SK-N-SH (cell line): ENCODE measurements around the gene CRYBA2. TPM values are rescaled to one million over a fixed set of nuclear protein-coding genes. Genes with fewer than 3 reads are reported as not detected.

Experiments used
- CTCF ChIA-PET: fragments of 300-600, 350-600 bp; formaldehyde crosslinking; extraction: SDS; loops from one replicate; lab custom pipeline; 2021; lab: Yijun Ruan, JAX
- POLR2A ChIA-PET: fragments of 350-600 bp; sonication (Branson Sonifier 250); formaldehyde crosslinking; extraction: SDS; loops from one replicate; lab custom pipeline; 2020; ENCODE audit warnings: antibody characterized with exemption, inconsistent platforms; lab: Yijun Ruan, JAX
- DNase-seq: peaks from one replicate; pipeline ENCODE4 v3.0.0; 2012
- H2AFZ ChIP-seq: fragments of 200-600 bp; sonication (generic); 2 replicates; pipeline ENCODE4 v1.8.1; 2016; ENCODE audit warnings: antibody characterized with exemption, mild to moderate bottlenecking, low read depth
- H3F3A ChIP-seq: fragments of 200-600 bp; sonication (generic); replicated peaks from 2 replicates; pipeline ENCODE3; 2016; ENCODE audit warnings: antibody characterized with exemption, mild to moderate bottlenecking; ENCODE audit not compliant: insufficient read depth
- H3K27ac ChIP-seq, 2 experiments: fragments of 200-500 bp in 1 of 2; fragments of 200-600 bp in 1 of 2; sonication (Bioruptor generic) in 1 of 2; sonication (generic), shearing (Covaris generic) in 1 of 2; 2 replicates each; pipeline versions ENCODE4 v1.5.1 to v1.6.1; 2014 to 2016; ENCODE audit warnings: low read depth in 2 of 2, inconsistent platforms in 1 of 2, low read length in 1 of 2, mild to moderate bottlenecking in 1 of 2, mixed read lengths in 1 of 2
- H3K27me3 ChIP-seq: fragments of 200-600 bp; sonication (generic), shearing (Covaris generic); 2 replicates; pipeline ENCODE4 v1.6.1; 2016; ENCODE audit warnings: mixed run types; ENCODE audit not compliant: insufficient read depth
- H3K36me3 ChIP-seq, 2 experiments: fragments of 200-500 bp in 1 of 2; fragments of 200-600 bp in 1 of 2; sonication (Bioruptor generic) in 1 of 2; sonication (generic) in 1 of 2; replicated peaks in 1 of 2; 2 replicates each; pipeline versions ENCODE3 to v1.5.1; 2014 to 2016; ENCODE audit warnings: low read length in 1 of 2, mild to moderate bottlenecking in 1 of 2; ENCODE audit not compliant: insufficient read depth in 2 of 2, control insufficient read depth in 1 of 2
- H3K4me1 ChIP-seq, 2 experiments: fragments of 200-500 bp in 1 of 2; fragments of 200-600 bp in 1 of 2; sonication (Bioruptor generic) in 1 of 2; sonication (generic), shearing (Covaris generic) in 1 of 2; 2 replicates each; pipeline versions ENCODE4 v1.5.1 to v1.6.1; 2014 to 2016; ENCODE audit warnings: low read depth in 1 of 2, low read length in 1 of 2, mixed run types in 1 of 2; ENCODE audit not compliant: insufficient read depth in 2 of 2, control insufficient read depth in 1 of 2
- H3K4me2 ChIP-seq: fragments of 200-600 bp; sonication (generic), shearing (Covaris generic); 2 replicates; pipeline ENCODE4 v1.6.1; 2017; ENCODE audit warnings: mixed run types
- H3K4me3 ChIP-seq, 2 experiments: fragments of 200-500 bp in 1 of 2; fragments of 200-600 bp in 1 of 2; sonication (Bioruptor generic) in 1 of 2; sonication (generic), shearing (Covaris generic) in 1 of 2; 2 replicates each; pipeline versions ENCODE4 v1.5.1 to v1.8.1; 2014 to 2016; ENCODE audit warnings: low read depth in 2 of 2, inconsistent platforms in 1 of 2, low read length in 1 of 2, mild to moderate bottlenecking in 1 of 2, mixed read lengths in 1 of 2, moderate library complexity in 1 of 2
- H3K79me2 ChIP-seq: fragments of 200-600 bp; sonication (generic); 2 replicates; pipeline ENCODE4 v1.8.1; 2017; ENCODE audit warnings: mild to moderate bottlenecking; ENCODE audit not compliant: insufficient read depth
- H3K9ac ChIP-seq: fragments of 200-600 bp; sonication (generic); 2 replicates; pipeline ENCODE4 v1.6.1; 2017; ENCODE audit warnings: mixed run types
- H3K9me2 ChIP-seq: fragments of 200-600 bp; sonication (generic); 2 replicates; pipeline ENCODE4 v1.6.1; 2017; ENCODE audit warnings: mixed run types
- H3K9me3 ChIP-seq: fragments of 200-600 bp; sonication (generic); 2 replicates; pipeline ENCODE4 v1.6.1; 2017; ENCODE audit warnings: mixed run types, mild to moderate bottlenecking, moderate library complexity
- H4K20me1 ChIP-seq: fragments of 200-600 bp; sonication (generic); 2 replicates; pipeline ENCODE4 v1.6.1; 2017; ENCODE audit warnings: mild to moderate bottlenecking, mixed run types; ENCODE audit not compliant: insufficient read depth
- CHD2 ChIP-seq: fragments of 150-350 bp; IDR thresholded peaks from 2 replicates; pipeline ENCODE4 v1.6.1; 2018; ENCODE audit warnings: low read length; ENCODE audit not compliant: partially characterized antibody
- CTCF ChIP-seq: fragments of 200-600 bp; sonication (generic); IDR thresholded peaks from 2 replicates; pipeline ENCODE4 v1.6.1; 2017; ENCODE audit warnings: antibody characterized with exemption, mild to moderate bottlenecking, moderate library complexity
- FOXM1 ChIP-seq: IDR thresholded peaks from 2 replicates; pipeline ENCODE4 v1.4.0; 2012; ENCODE audit warnings: low read depth, mild to moderate bottlenecking
- GATA2 ChIP-seq: sonication (generic); formaldehyde crosslinking; IDR thresholded peaks from 2 replicates; pipeline ENCODE4 v1.5.0; 2020; ENCODE audit warnings: mild to moderate bottlenecking, missing genetic modification reagents
- IRF3 ChIP-seq: fragments of 150-350 bp; IDR thresholded peaks from 2 replicates; pipeline ENCODE4 v1.6.1; 2016; ENCODE audit warnings: mild to moderate bottlenecking, low read depth, low read length
- MAX ChIP-seq: IDR thresholded peaks from 2 replicates; pipeline ENCODE4 v1.4.0; 2012; ENCODE audit warnings: low read depth
- MXI1 ChIP-seq: IDR thresholded peaks from 2 replicates; pipeline ENCODE4 v1.6.1; 2012; ENCODE audit warnings: mild to moderate bottlenecking, low read depth, low read length, improper control_type of control experiment
- RAD21 ChIP-seq: IDR thresholded peaks from 2 replicates; pipeline ENCODE4 v1.6.1; 2012; ENCODE audit warnings: mild to moderate bottlenecking, low read length
- RCOR1 ChIP-seq: fragments of 150-350 bp; IDR thresholded peaks from 2 replicates; pipeline ENCODE4 v1.6.1; 2017; ENCODE audit warnings: antibody characterized with exemption, low read length
- RFX5 ChIP-seq: IDR thresholded peaks from 2 replicates; pipeline ENCODE4 v1.6.1; 2012; ENCODE audit warnings: mild to moderate bottlenecking, improper control_type of control experiment, low read length
- SMC3 ChIP-seq: IDR thresholded peaks from 2 replicates; pipeline ENCODE4 v1.6.1; 2012; ENCODE audit warnings: low read depth, low read length, improper control_type of control experiment
- TCF12 ChIP-seq: IDR thresholded peaks from 2 replicates; pipeline ENCODE4 v1.4.0; 2012
- WGBS: methylation state at CpG from one replicate; pipeline ENCODE4 v1.1.6; 2017; ENCODE audit warnings: low lambda C conversion rate; 5-methylcytosine and 5-hydroxymethylcytosine counted together
- polyA plus RNA-seq, 3 experiments: library from polyadenylated mRNA; depleted of rRNA; stranded (reverse); fragments of >200 nt; gene quantifications; 2 replicates each; pipeline ENCODE4 v1.2.3, GENCODE V29; 2012

Gene CRYBA2
- polyA plus RNA-seq, 1 of the 3 experiments (the other 2 are of a cell fraction) = not detected

GRCh38 chr2:219003267-219003634 lies 10.0 kb upstream of the CRYBA2 start:
- peaks cover 0 to 54% of the 10 kb centered on the region in 2 experiments; a peak in 2 of 4 replicates for H3K4me1 ChIP-seq
- TF ChIP-seq GATA2 (CRISPR knock-in tag) (no peak), CTCF (peak; percentile 57; the same call in 1 of the 2 replicates), MXI1 (peak; percentile 55; the same call in 1 of the 2 replicates), FOXM1 (no peak), RCOR1 (no peak), RFX5 (no peak)
- TF ChIP-seq, all 33 proteins: peak for 2

GRCh38 chr2:219002395-219003266 lies 9.4 kb upstream of the CRYBA2 start:
- CTCF ChIA-PET = interaction anchor here (0.6 to 12.8 kb wide), 60 partner anchors 9 to 506 kb away, joined by 3 to 258 read pairs (median 5); partner anchors contain the start of genes CFAP65, CRYBA2, FEV and WNT10A
- peak overlapping the region; percentile 37; the same call in 1 of the 2 replicates for H2AFZ ChIP-seq

More at GRCh38 chr2:219003267-219003634, 10.0 kb upstream of the CRYBA2 start:
- H3K27me3 ChIP-seq = peaks cover 18% of the 10 kb centered on the region; the same call in 1 of the 2 replicates
- WGBS = 16% methylated on average over 20 of the region's 20 CpGs
- H3K9me3 ChIP-seq = no peaks in the 10 kb centered on the region
- DNase-seq = peak; percentile 96
- H3K4me3 ChIP-seq = peak overlapping the region; percentile 51 to 54
- H3K9me2 ChIP-seq = no peaks in the 10 kb centered on the region
- H3K4me2 ChIP-seq = peak overlapping the region; percentile 56; the same call in 1 of the 2 replicates
- POLR2A ChIA-PET = interaction anchor here (0.8 to 2.4 kb wide), 6 partner anchors 10 to 172 kb away, joined by 3 to 9 read pairs (median 6); partner anchors contain the start of genes CRYBA2 and FEV
- H3F3A ChIP-seq = no peaks in the 10 kb centered on the region
- peak overlapping the region; percentile 37; the same call in 1 of the 2 replicates for H2AFZ ChIP-seq
- CTCF ChIA-PET = interaction anchor here (0.8 to 12.8 kb wide), 31 partner anchors 9 to 292 kb away, joined by 3 to 258 read pairs (median 11); partner anchors contain the start of genes CFAP65, CRYBA2 and FEV
- peak overlapping the region in 1 of 2 experiments; percentile 99; a peak in 2 of 4 replicates for H3K27ac ChIP-seq
- H3K9ac ChIP-seq = no peak overlapping the region
- H3K79me2 ChIP-seq = no peaks in the 10 kb centered on the region
- no peaks in the 10 kb centered on the region for H4K20me1 ChIP-seq
- H3K36me3 ChIP-seq = no peaks in the 10 kb centered on the region

More at GRCh38 chr2:219002395-219003266, 9.4 kb upstream of the CRYBA2 start:
- H3K9me3 ChIP-seq = no peaks in the 10 kb centered on the region
- H3K4me2 ChIP-seq = peak overlapping the region; percentile 56; the same call in 1 of the 2 replicates
- no peaks in the 10 kb centered on the region for H3K9me2 ChIP-seq
- POLR2A ChIA-PET = interaction anchor here (0.8 to 2.4 kb wide), 9 partner anchors 10 to 173 kb away, joined by 3 to 9 read pairs (median 4); partner anchors contain the start of genes CRYBA2 and FEV
- 2% methylated on average over 18 of the region's 72 CpGs for WGBS
- no peak overlapping the region for H3K9ac ChIP-seq
- peaks cover 18% of the 10 kb centered on the region; the same call in 1 of the 2 replicates for H3K27me3 ChIP-seq
- no peaks in the 10 kb centered on the region for H3F3A ChIP-seq
- DNase-seq = peak; percentile 89
- no peaks in the 10 kb centered on the region for H3K36me3 ChIP-seq
- no peaks in the 10 kb centered on the region for H4K20me1 ChIP-seq
- H3K4me3 ChIP-seq = peak overlapping the region; percentile 51 to 54
- peak overlapping the region in 1 of 2 experiments; percentile 99; a peak in 2 of 4 replicates for H3K27ac ChIP-seq
- TF ChIP-seq TCF12 = no peak
- peak; percentile 35; the same call in 1 of the 2 replicates for TF ChIP-seq CTCF
- no peak for TF ChIP-seq IRF3
- TF ChIP-seq RAD21 = peak; percentile 66
- 0 out of 2 replicates have a peak, but pooled peaks have one; percentile 8 for TF ChIP-seq RCOR1
- TF ChIP-seq SMC3 = peak; percentile 67; the same call in 1 of the 2 replicates
- no peak for TF ChIP-seq MAX
- TF ChIP-seq CHD2 = peak; percentile 56
- TF ChIP-seq, all 33 proteins: peak for 5
- Histone ChIP-seq H3K79me2 (no peaks in the 10 kb centered on the region), H3K4me1 (peaks cover 0 to 60% of the 10 kb centered on the region in 2 experiments; a peak in 2 of 4 replicates)
